MG63 (cell line): ENCODE results near the gene GOLGA2. TPM values are rescaled to one million over a fixed set of nuclear protein-coding genes. Genes with fewer than 3 reads are reported as not detected.

Experiments used
- DNase-seq: peaks from one replicate; pipeline ENCODE4 v3.0.0-alpha.2; 2020
- H3K27me3 ChIP-seq: fragments of 250-450 bp; sonication (Bioruptor Pico); 2 replicates; pipeline ENCODE4 v1.5.1; 2020; ENCODE audit warnings: mild to moderate bottlenecking, moderate library complexity
- H3K36me3 ChIP-seq: fragments of 250-450 bp; sonication (Bioruptor Pico); 2 replicates; pipeline ENCODE4 v1.5.1; 2020; ENCODE audit warnings: mild to moderate bottlenecking, moderate library complexity
- H3K4me3 ChIP-seq: fragments of 250-450 bp; sonication (Bioruptor Pico); 2 replicates; pipeline ENCODE4 v1.5.1; 2020; ENCODE audit warnings: mild to moderate bottlenecking, moderate library complexity
- H3K9me3 ChIP-seq: fragments of 250-450 bp; sonication (Bioruptor Pico); 2 replicates; pipeline ENCODE4 v1.5.1; 2020; ENCODE audit warnings: mild to moderate bottlenecking, moderate library complexity
- total RNA-seq: library from RNA; depleted of rRNA; stranded (reverse); fragments of >200 nt; shearing (Covaris generic); gene quantifications from 2 replicates; pipeline ENCODE4 v1.2.3, GENCODE V29; 2014; ENCODE audit warnings: low replicate concordance; rRNA removed

Gene GOLGA2
- total RNA-seq, 1 experiment from 2014 or later, result 70.3 TPM

- Histone ChIP-seq H3K27me3 (no peaks in the 10 kb centered on the region), H3K36me3 (no peaks in the 10 kb centered on the region), H3K4me3 (no peak overlapping the region), H3K9me3 (no peaks in the 10 kb centered on the region)
- DNase-seq, result no peak
Observed at GRCh38 chr9:128213746-128214497, 61.9 kb downstream of the GOLGA2 start.

- H3K9me3 ChIP-seq, result no peaks in the 10 kb centered on the region
- H3K36me3 ChIP-seq, result no peaks in the 10 kb centered on the region
- no peak for DNase-seq
- H3K27me3 ChIP-seq, result no peaks in the 10 kb centered on the region
- no peak overlapping the region for H3K4me3 ChIP-seq
Observed at GRCh38 chr9:128211981-128212281, 63.9 kb downstream of the GOLGA2 start.

- H3K27me3 ChIP-seq, result no peaks in the 10 kb centered on the region
- DNase-seq, result no peak
- no peak overlapping the region for H3K4me3 ChIP-seq
- no peaks in the 10 kb centered on the region for H3K9me3 ChIP-seq
- H3K36me3 ChIP-seq, result no peaks in the 10 kb centered on the region
Observed at GRCh38 chr9:128211186-128211980, 64.4 kb downstream of the GOLGA2 start.

GRCh38 chr9:128208946-128209669 lies 66.7 kb downstream of the GOLGA2 start:
- Histone ChIP-seq H3K27me3 (peaks cover 3% of the 10 kb centered on the region), H3K36me3 (no peaks in the 10 kb centered on the region), H3K9me3 (no peaks in the 10 kb centered on the region), H3K4me3 (no peak overlapping the region)
- DNase-seq, result no peak

GRCh38 chr9:128208386-128208785 lies 67.4 kb downstream of the GOLGA2 start:
- no peaks in the 10 kb centered on the region for H3K36me3 ChIP-seq
- no peak for DNase-seq
- no peaks in the 10 kb centered on the region for H3K9me3 ChIP-seq
- no peak overlapping the region for H3K4me3 ChIP-seq
- H3K27me3 ChIP-seq, result peaks cover 6% of the 10 kb centered on the region

GRCh38 chr9:128206916-128207910 lies 68.6 kb downstream of the GOLGA2 start:
- Histone ChIP-seq H3K27me3 (peaks cover 6% of the 10 kb centered on the region), H3K4me3 (no peak overlapping the region), H3K9me3 (no peaks in the 10 kb centered on the region), H3K36me3 (no peaks in the 10 kb centered on the region)
- no peak for DNase-seq

- H3K9me3 ChIP-seq, result no peaks in the 10 kb centered on the region
- H3K4me3 ChIP-seq, result no peak overlapping the region
- no peaks in the 10 kb centered on the region for H3K36me3 ChIP-seq
- peaks cover 6% of the 10 kb centered on the region for H3K27me3 ChIP-seq
- no peak for DNase-seq
Observed at GRCh38 chr9:128206484-128206883, 69.3 kb downstream of the GOLGA2 start.

Other genes starting within 250 kb of the GOLGA2 start
- gene NAIF1, start 208.7 kb downstream of the GOLGA2 start, total RNA-seq, result 6.4 and 10.7 TPM in 2 replicates
- 7.4 and 8.7 TPM in 2 replicates for gene SLC25A25, start 207.8 kb downstream of the GOLGA2 start, total RNA-seq
- 114 and 120 TPM in 2 replicates for gene PTGES2, start 148.3 kb downstream of the GOLGA2 start, total RNA-seq
- gene LCN2, start 126.6 kb downstream of the GOLGA2 start, total RNA-seq, result not detected in 2 replicates
- gene BBLN, start 115.7 kb downstream of the GOLGA2 start, total RNA-seq, result 37.3 and 57.0 TPM in 2 replicates
- gene CIZ1, start 84.4 kb downstream of the GOLGA2 start, total RNA-seq, result 5.4 and 12.2 TPM in 2 replicates
- 0.20 and 0.30 TPM in 2 replicates for gene DNM1, start 72.6 kb downstream of the GOLGA2 start, total RNA-seq
- gene SWI5, start 269 bp upstream of the GOLGA2 start, total RNA-seq, result 24.1 and 42.3 TPM in 2 replicates
- 12.3 and 26.9 TPM in 2 replicates for gene TRUB2, start 46.4 kb upstream of the GOLGA2 start, total RNA-seq
- 18.7 and 36.6 TPM in 2 replicates for gene COQ4, start 46.8 kb upstream of the GOLGA2 start, total RNA-seq
- 10.9 and 31.1 TPM in 2 replicates for gene SLC27A4, start 64.5 kb upstream of the GOLGA2 start, total RNA-seq
- 98.8 and 101 TPM in 2 replicates for gene URM1, start 95.4 kb upstream of the GOLGA2 start, total RNA-seq
- gene CERCAM, start 144.8 kb upstream of the GOLGA2 start, total RNA-seq, result 8.9 and 10.4 TPM in 2 replicates
- 28.3 and 46.9 TPM in 2 replicates for gene ODF2, start 180.0 kb upstream of the GOLGA2 start, total RNA-seq
- gene GLE1, start 228.7 kb upstream of the GOLGA2 start, total RNA-seq, result 58.5 and 60.3 TPM in 2 replicates